HG03175 (cell line): Measurements from ENCODE around the gene ABLIM2.

Experiments
- ATAC-seq: cut with Tn5 transposase; IDR thresholded peaks from one replicate; pipeline ENCODE4 v1.9.1; 2021; ENCODE audit warnings: mild to moderate bottlenecking, moderate library complexity; ENCODE audit not compliant: unreplicated experiment

The ABLIM2 gene

DNA sequence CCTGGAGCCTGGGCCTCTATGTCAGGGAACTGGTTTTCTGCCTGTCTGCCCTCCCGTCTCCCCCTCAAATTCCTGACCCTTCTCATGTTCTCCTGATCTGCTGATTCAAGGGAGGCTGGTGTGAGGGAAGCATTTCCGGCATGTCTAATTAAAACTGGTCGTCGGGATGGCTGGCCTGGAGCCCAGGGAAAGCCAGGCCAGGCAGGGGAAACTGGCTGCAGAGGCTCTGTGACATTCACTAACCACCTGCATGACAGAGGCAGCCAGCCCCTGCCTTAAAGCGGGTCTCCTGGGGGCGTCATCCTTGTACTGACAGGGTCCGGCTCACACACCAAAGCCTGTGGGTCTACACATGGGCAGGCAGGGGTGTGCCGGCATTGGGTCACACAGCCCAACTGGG, 35.2 kb downstream of the ABLIM2 start:
- no peak for ATAC-seq

DNA sequence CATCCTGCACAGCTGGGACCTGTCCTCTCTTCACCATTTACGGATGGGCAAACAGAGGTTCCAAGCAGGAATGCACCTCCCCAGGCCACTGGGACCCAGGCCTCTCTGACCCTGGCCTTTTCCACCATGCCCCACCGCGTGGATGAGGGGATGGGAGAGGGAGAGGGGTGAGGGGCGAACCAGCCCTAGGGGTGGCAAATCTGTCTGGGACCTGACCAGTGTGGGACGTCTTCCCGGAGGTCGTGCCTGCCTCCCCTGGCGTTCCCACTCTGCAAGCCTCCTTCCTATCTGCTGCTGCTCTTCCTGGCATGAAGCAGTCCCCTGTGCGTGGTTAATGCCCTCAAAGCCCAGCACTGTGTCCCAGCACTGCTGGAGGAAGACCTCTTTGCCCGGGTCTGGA, 35.9 kb downstream of the ABLIM2 start:
- no peak for ATAC-seq

DNA sequence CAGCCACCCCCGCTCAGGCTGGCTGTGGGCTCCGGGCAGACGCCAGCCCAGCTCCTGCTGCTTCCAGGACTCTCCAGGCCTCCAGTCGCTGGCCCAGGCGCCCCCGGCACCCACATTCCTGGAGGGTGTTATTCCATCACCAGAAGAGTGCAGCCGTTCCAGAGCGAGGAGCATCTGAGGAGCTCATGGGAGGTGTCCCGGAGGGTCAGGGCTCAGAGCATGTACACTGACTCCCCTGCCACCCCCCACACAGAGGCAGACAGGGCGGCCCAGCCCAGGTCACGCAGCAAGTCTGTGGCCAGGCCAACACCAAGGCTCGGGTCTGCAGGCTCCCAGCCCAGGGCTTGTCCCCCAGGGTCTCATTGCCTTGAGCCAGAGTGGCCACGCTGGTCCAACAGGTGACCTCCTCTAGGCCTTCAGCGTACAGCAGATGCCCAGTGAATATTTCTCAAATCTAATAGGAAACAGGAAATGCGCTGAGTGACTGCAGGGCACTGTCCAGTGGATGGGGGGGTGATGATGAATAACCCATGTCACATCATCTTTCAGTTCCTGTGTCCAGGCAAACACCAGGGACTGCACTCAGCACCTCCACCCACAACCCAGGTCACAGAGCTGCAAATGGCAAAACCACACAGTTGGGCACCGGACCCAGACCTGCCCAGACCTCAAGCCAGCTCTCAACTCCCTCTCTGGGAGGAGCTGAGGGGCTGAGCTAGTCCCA, 37.2 kb downstream of the ABLIM2 start:
- ATAC-seq = no peak

DNA sequence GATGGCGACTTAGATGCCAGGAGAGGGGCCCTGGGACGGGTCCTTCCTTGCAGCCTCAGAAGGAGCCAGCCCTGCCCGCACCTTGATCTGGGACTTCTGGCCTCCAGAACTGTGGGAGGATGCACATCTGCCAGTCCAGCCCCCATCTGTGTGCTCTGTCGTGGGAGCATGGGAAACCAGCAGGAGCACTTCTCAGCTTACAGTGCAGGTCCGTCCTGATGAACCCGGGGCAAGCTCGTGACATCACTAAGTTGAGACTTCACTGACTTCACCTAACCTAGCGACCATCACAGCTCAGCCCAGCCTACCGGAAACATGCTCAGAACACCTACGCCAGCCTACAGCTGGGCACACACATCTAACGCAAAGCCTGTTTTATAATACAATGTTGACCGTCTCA, 38.1 kb downstream of the ABLIM2 start:
- no peak for ATAC-seq

DNA sequence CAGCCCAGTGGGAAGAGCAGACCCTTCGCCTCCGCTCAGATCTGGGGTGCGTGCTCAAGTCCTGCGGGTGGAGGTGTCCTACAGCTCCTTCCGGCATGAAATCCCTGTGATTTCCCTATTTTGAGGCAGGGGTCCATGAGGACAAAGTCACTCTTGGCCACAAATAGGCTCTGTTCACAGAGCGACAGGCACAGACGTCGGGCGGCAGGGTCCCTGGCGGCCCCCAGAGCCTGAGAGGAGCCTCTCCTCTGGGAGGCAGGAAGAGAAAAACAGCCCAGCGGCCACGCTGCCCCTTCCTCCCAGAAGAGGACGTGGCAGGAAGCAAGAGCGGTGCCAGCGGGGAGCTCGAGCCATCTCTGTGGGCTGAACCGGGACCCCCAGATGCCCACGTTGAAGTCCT, 38.7 kb downstream of the ABLIM2 start:
- ATAC-seq = no peak

DNA sequence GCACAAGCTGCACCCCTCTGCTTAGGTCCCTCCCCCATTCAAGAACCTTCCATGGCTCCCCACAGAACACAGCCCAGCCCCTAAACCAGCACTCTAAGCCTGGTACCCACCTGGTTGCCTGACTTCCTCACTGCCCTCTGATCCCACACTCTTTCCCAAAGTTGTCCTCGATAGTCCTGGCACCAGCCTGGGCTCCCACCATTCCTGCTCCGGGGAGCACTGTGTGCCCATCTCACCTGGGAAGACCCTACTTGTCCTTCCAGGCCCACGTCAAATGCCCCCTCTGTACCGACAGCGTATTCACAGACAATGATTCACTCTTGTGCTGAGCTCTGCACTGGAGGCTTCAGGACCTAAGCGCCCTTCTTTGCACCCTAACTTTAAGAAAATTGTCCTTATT, 40.1 kb downstream of the ABLIM2 start:
- ATAC-seq = no peak

DNA sequence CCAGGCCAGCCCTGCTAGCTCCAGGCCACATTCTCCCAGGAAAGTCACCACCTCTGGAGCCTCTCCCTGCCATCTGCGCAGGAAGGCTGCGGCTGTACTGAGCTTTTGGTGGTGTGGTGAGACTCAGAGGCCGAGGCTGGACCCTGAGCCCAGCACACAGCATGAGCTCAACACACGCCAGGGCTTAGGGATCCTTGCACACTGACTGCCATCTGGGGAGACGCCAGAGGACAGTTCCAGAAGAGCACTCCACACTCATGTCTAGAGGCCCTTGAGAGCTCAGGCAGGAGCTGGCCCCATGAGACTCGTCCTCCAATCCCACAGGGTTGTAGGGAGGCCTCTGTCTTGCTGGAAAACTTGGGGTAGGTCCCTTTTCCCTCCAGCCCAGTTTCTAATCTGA, 40.6 kb downstream of the ABLIM2 start:
- ATAC-seq = no peak

DNA sequence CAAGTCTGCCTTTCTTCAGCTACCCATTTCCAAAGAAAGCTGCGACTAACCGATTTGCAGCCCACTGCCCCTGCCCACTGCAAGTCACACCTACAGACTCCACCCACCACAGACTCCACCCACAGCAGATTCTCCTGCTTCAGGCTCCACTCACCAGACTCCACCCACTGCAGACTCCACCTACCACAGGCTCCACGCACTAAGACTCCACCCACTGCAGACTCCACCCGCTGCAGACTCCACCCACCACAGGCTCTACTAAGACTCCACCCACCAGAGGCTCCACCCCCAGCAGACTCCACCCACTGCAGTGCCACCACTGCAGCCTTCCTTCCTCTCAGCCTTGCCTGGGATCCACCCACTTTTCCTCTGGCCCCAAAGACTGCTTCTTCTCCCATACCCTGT, 41.3 kb downstream of the ABLIM2 start:
- ATAC-seq = no peak

DNA sequence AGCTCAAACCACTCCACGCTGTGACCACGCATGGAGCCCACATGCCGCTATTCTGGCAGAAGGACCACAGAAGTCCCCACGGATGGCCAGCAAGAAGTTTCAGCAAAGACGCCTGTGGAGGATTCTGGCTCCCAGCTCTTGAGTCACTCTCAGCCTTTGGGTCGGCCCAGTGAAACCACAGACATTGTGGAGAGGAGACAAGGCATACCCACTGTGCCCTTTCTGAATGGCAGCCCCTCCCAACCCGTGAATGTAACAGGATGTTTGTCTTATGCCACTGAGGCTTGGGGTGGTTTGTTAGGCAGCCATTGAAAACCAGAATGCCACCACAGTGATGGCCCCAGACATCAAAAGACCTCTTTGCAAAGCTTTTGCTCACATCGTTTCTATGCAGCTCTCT, 42.7 kb downstream of the ABLIM2 start:
- no peak for ATAC-seq

DNA sequence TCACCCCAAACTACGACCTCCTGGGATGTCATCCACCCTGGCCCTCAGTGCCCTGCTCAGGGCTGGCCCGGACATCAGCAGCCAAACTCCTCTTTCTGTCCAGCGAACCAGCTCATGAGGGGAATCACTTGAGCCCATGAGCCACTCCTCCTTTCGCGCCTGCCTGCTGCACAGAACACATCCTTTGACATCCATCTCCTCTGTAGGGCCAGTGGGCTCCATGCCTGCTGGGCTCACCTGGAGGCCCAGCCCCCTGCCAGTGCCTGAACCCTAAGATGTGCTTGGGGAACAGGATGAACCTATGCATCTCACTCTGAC, 43.5 kb downstream of the ABLIM2 start:
- no peak for ATAC-seq

DNA sequence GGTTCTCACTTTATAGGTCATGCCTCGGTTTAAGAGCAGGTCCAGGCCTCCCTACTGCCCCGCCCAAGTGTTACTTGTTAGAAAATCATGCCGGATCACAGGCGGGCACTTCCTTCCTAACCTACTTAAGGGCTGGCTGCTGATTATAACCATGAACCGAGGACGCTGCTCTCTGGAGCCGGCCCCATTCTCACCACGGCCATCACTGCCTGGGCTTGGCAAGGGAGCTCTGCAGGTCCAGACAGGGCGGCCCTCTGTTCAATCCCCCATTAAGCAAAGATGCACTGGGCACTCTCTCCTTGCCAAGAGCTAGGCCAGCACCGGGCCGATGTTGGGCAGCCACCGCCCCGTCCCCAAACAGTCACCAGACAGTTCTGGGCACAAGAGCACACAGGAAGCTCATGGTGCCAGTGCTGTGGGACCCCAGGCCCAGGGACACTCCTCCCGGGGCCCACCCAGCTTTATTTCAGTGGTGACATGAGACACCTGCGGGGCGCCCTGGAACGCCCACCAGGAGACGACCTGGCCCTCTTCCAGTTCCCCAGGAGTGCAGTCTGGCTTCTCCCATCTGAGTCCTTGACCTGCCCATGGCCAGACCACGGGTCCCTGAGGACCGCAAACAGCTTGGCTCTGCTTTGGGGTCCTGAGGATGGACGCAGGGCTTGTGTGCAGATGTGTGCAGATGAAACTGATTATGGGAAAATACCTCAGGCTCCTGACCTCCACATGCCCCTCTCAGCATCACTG, 44.0 kb downstream of the ABLIM2 start:
- no peak for ATAC-seq

DNA sequence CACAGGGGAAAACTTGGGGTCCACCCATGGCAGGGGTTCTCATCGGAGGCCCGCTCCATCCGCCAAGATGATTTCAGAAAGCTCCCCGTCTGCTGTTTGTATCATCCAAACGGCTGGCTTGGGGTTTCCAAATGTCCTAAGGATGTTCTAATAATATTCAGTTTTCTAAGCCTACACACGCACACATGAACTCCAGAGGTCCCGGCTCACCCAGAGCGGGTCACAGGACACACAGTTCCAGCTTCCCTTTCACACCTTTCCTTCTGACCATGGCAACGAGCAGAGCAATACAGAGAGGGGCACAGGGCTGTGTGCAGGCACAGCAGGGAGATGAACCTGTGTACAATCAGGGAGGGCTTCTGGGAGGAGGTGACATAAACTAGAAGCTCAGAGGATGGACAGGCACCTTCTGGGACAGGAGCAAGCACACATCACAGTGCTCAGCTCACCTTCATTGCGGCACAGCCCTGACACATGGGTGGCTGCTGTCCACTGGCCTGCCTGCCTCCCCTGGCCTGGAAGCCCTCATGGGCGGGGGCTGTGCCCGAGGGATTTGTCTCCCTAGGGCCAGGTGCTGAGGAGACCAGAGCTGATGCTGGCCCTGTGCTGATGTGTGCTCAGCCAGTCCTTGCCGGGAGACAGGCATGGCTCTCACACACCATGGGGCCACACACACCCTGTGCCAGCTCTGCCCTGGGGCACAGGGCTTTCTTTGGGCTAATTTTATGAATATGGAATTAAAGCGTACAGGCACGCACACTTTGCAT, 44.8 kb downstream of the ABLIM2 start:
- no peak for ATAC-seq

DNA sequence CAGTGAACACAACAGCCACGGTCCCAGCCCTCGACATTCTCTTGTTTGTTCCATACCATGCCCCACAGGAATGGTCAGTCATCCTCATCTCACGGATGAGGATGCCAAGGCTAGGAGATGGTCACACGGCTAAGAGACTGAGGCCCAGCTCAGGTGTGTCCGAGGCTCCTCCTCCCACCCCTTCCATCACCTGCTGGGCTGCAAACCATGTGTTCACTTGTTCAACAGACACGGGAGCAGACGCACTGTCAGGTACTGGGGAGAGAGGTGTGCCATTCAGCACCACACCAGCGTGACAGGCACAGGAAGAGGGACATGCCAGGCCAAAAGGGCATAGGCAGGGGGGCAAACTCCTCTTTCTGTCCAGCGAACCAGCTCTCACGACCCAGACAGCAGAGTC, 45.9 kb downstream of the ABLIM2 start:
- no peak for ATAC-seq

DNA sequence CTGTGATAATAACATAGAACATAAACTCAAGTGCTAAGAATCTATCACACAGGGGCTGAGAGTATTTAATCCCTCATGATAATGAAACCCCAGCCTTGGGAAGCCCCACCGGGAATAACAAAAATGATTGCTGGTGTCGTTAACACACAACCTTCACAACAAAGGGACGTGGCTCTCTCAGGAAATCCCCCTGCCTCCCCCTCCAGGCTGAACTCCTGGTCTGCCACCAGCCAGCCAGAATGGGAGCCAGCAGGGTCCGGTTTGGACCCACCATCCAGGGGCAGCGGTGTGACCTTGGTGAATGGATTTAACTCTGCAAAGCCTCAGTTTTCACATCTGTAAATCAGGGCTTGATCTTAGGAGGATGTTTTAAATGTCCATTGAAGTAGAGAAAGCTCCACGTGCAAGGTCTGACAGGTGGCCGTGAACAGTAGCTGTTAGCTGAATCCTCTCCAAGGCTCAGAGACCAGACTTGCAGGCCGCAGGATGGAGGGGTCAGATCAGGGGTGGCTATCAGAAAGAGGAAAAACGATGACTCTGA, 46.5 kb downstream of the ABLIM2 start:
- no peak for ATAC-seq

DNA sequence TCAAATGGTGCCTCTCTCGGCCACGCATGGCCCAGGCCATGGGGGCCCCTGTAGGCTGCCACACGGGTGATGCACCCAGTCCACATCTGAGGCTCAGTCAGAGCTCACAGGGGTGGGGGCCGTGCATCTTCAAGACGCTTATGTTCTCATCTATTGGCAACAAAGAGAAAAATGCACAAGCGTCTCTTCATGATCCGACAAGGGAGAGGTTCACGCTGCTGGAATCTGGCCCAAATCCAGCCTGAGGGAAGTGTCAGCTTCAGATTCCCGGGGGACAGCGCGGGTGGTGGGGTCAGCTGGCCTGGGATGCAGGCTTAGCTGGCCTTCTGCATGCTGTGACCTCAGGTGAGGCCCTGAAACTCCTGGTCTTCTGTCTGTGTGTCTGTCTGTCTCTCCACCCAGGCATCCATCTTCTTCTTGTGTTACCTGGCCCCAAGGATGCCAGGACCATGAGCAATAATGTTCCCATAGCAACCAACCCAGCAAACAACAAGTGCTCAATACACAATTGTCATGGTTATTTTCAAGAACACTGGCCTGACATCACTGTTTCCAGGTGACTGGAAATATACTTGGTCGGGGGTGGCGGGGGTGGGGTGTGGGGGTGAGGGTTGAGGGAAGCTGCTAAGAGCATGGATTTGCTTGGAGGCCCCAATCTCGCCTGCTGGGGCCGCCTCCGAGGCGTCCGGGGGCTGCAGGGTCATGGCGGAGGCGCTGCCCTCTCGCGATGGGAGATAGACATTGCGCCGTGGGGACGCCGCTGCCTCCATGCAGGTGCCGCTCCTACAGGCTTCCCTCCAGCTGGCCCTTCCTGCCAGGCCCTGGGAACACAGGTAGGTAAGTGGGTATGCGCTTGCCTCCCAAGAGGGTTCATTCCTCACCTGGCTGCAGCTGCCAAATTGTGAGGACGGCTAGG, 48.3 kb downstream of the ABLIM2 start:
- ATAC-seq = no peak

DNA sequence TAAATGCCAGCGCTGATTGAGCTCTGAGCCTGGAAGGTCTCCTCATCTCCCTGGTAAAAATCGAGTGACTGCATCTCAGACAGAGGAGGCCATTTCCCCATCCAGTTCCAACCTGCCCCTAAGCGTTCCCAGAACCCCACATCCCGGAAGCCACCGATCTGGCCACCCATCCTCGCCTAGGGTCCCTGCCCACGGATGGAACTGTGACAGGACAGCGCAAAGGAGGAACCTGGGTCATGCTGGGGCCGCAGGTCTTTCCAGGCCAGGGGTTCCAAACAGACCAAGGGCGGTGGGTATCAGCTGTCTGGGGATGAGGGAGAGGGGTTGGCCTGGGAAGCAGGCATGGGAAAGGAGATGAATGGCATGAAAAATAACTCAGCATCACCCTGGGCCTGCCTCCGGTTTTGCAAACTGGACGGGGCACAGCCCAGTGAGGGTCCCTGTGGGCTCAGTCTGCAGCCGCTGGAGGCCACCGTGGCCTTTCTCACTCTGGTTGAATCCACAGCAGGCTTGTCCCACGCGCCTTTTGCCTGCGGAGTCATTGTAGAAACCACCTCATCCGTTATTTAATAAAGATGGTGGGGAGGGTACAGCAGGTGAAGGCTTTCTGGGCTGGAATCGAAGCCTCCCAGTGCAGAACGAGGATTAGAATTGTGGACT, 49.1 kb downstream of the ABLIM2 start:
- ATAC-seq = no peak

DNA sequence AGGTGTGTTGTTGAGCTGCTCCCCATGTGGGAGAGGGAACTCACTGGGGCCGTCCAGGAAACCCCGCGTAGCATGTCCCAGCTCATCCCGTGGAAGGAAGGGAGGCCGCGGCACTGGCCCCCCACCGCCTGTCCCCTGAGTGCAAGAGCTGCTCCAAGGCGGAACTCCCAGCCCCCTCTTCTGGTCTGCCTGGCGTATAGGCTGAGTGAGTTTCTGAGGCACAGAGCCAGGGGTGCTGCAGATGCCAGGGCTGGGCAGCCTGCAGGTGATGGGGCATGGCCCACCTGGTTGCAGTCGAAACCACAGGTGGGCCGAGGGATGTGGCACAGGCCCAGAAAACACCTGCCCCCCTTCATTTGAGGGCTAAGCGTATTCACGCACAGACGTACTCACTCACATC, 49.6 kb downstream of the ABLIM2 start:
- no peak for ATAC-seq

DNA sequence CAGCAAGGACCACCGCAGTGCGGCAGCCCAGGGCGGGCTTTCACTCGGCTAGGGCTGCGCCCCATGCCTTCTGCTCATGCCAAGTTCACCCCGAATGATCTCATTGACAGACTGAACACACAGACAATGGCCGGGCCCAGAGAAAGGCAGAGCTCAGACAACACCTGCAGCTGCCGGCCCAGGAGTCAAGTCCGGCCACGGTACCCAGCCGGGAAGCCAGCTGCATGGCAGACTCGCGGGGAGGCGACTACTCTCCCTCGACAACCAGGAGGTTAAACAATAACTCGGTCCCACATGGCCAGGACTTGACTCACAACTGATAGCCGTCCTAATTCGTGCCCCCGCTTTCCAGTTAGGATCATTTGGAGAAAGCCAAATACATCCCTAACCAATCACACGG, 50.4 kb downstream of the ABLIM2 start:
- no peak for ATAC-seq

DNA sequence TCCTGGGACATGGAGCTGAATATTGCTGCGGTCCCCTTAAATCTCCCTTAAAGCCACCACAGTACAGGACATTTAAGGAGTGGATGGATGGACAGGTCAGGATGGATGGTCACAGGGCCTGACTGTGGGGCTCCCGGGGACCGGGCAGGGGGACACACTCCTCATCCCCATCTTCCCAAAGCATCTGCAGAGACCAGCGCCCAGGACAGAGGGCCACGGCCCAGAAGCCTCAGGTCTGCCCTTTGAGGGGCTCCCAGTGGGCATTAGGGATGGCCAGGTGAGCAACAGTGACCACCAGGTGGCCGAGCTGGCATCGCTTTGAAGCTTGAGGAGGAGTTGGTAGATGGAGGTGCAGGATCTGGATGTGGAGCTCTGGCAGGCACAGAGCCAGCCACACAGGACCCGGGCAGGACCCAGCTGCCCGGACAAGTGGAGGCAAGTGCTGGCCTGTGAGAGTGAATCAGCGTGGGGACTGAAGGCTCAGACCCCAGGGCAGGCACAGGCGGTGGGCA, 51.4 kb downstream of the ABLIM2 start:
- no peak for ATAC-seq

DNA sequence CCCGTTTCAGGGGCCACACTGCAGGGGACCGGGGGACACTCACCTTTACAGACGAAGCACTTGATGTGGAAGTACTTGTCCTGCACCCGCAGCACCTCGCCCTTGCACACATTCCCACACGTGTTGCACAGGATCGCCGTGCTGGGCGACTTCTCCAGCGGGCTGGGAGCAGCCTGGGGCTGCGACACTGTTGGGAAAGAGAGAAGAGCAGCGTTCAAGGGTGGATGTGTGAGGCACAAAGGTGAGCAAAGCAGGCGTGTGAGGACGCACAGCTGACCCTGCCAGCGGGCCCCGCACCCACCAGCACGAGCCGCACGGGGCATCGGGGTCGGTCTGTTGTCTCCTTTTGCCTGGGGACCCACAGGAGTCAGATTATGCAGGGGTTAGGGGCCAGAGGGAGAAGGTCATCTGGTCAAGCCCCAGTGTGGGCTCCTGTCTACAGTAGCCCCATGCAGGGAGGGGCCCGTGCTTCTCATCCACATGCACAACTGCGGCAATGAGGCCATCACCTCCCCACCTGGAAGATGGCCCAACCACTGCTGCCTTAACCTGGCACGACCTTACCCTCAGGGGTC, 52.1 kb downstream of the ABLIM2 start:
- no peak for ATAC-seq
